Activated naive CD4-positive, alpha-beta T cell treated with anti-CD3 and anti-CD28 coated beads, Interleukin-2, amount 50 U/mL, for 24 hours (primary cell): Measurements from ENCODE around the gene ASIC1.
"Not testable (repeated sequence)": the region's sequence is repeated elsewhere in the genome, so short reads cannot be mapped to it uniquely, and the experiment has no call there.

Source experiments
- H3K27ac Mint-ChIP-seq: one replicate; pipeline ENCODE4 v1.8.0; 2021; ENCODE audit warnings: mild to moderate bottlenecking, mixed read lengths
- H3K27me3 Mint-ChIP-seq: one replicate; pipeline ENCODE4 v1.8.0; 2021; ENCODE audit warnings: mixed read lengths
- H3K36me3 Mint-ChIP-seq: one replicate; pipeline ENCODE4 v1.8.0; 2021; ENCODE audit warnings: mixed read lengths
- H3K4me1 Mint-ChIP-seq: one replicate; pipeline ENCODE4 v1.8.0; 2021; ENCODE audit warnings: mixed read lengths
- H3K4me3 Mint-ChIP-seq: one replicate; pipeline ENCODE4 v1.8.0; 2021; ENCODE audit warnings: mild to moderate bottlenecking, mixed read lengths
- H3K9me3 Mint-ChIP-seq: one replicate; pipeline ENCODE4 v1.8.0; 2021; ENCODE audit warnings: mixed read lengths

ASIC1 gene

GRCh38 chr12:50030449-50030848 is 26.9 kb upstream of the ASIC1 start:
- H3K9me3 Mint-ChIP-seq, H3K4me1 Mint-ChIP-seq, H3K4me3 Mint-ChIP-seq, H3K27ac Mint-ChIP-seq, H3K36me3 Mint-ChIP-seq: not testable (repeated sequence)
- H3K27me3 Mint-ChIP-seq, result peaks cover 12% of the 10 kb centered on the region

- H3K4me1 Mint-ChIP-seq, result peaks cover 3% of the 10 kb centered on the region
- no peaks in the 10 kb centered on the region for H3K9me3 Mint-ChIP-seq
- H3K27me3 Mint-ChIP-seq, result peaks cover 13% of the 10 kb centered on the region
- H3K4me3 Mint-ChIP-seq, result no peak overlapping the region
- no peak overlapping the region for H3K27ac Mint-ChIP-seq
- no peaks in the 10 kb centered on the region for H3K36me3 Mint-ChIP-seq
Observed at GRCh38 chr12:50032515-50032853, 24.9 kb upstream of the ASIC1 start.

GRCh38 chr12:50032854-50033581 is 24.4 kb upstream of the ASIC1 start:
- Mint-ChIP-seq H3K27me3 (peaks cover 13% of the 10 kb centered on the region), H3K4me3 (no peak overlapping the region), H3K9me3 (no peaks in the 10 kb centered on the region), H3K4me1 (peaks cover 3% of the 10 kb centered on the region), H3K36me3 (no peaks in the 10 kb centered on the region), H3K27ac (no peak overlapping the region)

- no peak overlapping the region for H3K27ac Mint-ChIP-seq
- no peaks in the 10 kb centered on the region for H3K9me3 Mint-ChIP-seq
- no peaks in the 10 kb centered on the region for H3K36me3 Mint-ChIP-seq
- H3K4me1 Mint-ChIP-seq, result peaks cover 4% of the 10 kb centered on the region
- no peak overlapping the region for H3K4me3 Mint-ChIP-seq
- H3K27me3 Mint-ChIP-seq, result peaks cover 3% of the 10 kb centered on the region
Observed at GRCh38 chr12:50038336-50038735, 19.1 kb upstream of the ASIC1 start.

GRCh38 chr12:50039151-50039835 is 18.1 kb upstream of the ASIC1 start:
- Mint-ChIP-seq H3K9me3 (no peaks in the 10 kb centered on the region), H3K36me3 (no peaks in the 10 kb centered on the region), H3K27ac (no peak overlapping the region), H3K27me3 (peaks cover 3% of the 10 kb centered on the region), H3K4me1 (peaks cover 4% of the 10 kb centered on the region), H3K4me3 (no peak overlapping the region)

GRCh38 chr12:50040657-50041056 is 16.7 kb upstream of the ASIC1 start:
- H3K27me3 Mint-ChIP-seq, result peaks cover 1% of the 10 kb centered on the region
- H3K4me1 Mint-ChIP-seq, result peaks cover 4% of the 10 kb centered on the region
- H3K9me3 Mint-ChIP-seq, result no peaks in the 10 kb centered on the region
- no peak overlapping the region for H3K4me3 Mint-ChIP-seq
- H3K36me3 Mint-ChIP-seq, result no peaks in the 10 kb centered on the region
- no peak overlapping the region for H3K27ac Mint-ChIP-seq

GRCh38 chr12:50041062-50041860 is 16.1 kb upstream of the ASIC1 start:
- Mint-ChIP-seq H3K9me3 (no peaks in the 10 kb centered on the region), H3K36me3 (no peaks in the 10 kb centered on the region), H3K27me3 (peaks cover under 1% of the 10 kb centered on the region), H3K4me3 (no peak overlapping the region), H3K27ac (no peak overlapping the region), H3K4me1 (peaks cover 4% of the 10 kb centered on the region)

- Mint-ChIP-seq H3K9me3 (no peaks in the 10 kb centered on the region), H3K27ac (no peak overlapping the region), H3K36me3 (no peaks in the 10 kb centered on the region), H3K4me3 (no peak overlapping the region), H3K27me3 (no peaks in the 10 kb centered on the region), H3K4me1 (peaks cover 4% of the 10 kb centered on the region)
Observed at GRCh38 chr12:50041962-50042361, 15.4 kb upstream of the ASIC1 start.

- no peaks in the 10 kb centered on the region for H3K36me3 Mint-ChIP-seq
- H3K4me1 Mint-ChIP-seq, result peaks cover 4% of the 10 kb centered on the region
- H3K9me3 Mint-ChIP-seq, result no peaks in the 10 kb centered on the region
- H3K4me3 Mint-ChIP-seq, result no peak overlapping the region
- H3K27me3 Mint-ChIP-seq, result no peaks in the 10 kb centered on the region
- no peak overlapping the region for H3K27ac Mint-ChIP-seq
Observed at GRCh38 chr12:50042693-50043092, 14.7 kb upstream of the ASIC1 start.

GRCh38 chr12:50043308-50043707 is 14.1 kb upstream of the ASIC1 start:
- peaks cover 4% of the 10 kb centered on the region for H3K4me1 Mint-ChIP-seq
- H3K27me3 Mint-ChIP-seq, result no peaks in the 10 kb centered on the region
- no peak overlapping the region for H3K27ac Mint-ChIP-seq
- H3K4me3 Mint-ChIP-seq, result no peak overlapping the region
- H3K36me3 Mint-ChIP-seq, result no peaks in the 10 kb centered on the region
- H3K9me3 Mint-ChIP-seq, result no peaks in the 10 kb centered on the region

GRCh38 chr12:50043854-50044253 is 13.5 kb upstream of the ASIC1 start:
- H3K4me1 Mint-ChIP-seq, result peaks cover 4% of the 10 kb centered on the region
- H3K27me3 Mint-ChIP-seq, result no peaks in the 10 kb centered on the region
- no peak overlapping the region for H3K4me3 Mint-ChIP-seq
- no peak overlapping the region for H3K27ac Mint-ChIP-seq
- H3K36me3 Mint-ChIP-seq, result no peaks in the 10 kb centered on the region
- H3K9me3 Mint-ChIP-seq, result no peaks in the 10 kb centered on the region

GRCh38 chr12:50047693-50048250 is 9.6 kb upstream of the ASIC1 start:
- no peaks in the 10 kb centered on the region for H3K9me3 Mint-ChIP-seq
- H3K4me1 Mint-ChIP-seq, result peaks cover under 1% of the 10 kb centered on the region
- peaks cover 19% of the 10 kb centered on the region for H3K27me3 Mint-ChIP-seq
- H3K4me3 Mint-ChIP-seq, result no peak overlapping the region
- no peak overlapping the region for H3K27ac Mint-ChIP-seq
- no peaks in the 10 kb centered on the region for H3K36me3 Mint-ChIP-seq

- no peaks in the 10 kb centered on the region for H3K36me3 Mint-ChIP-seq
- no peak overlapping the region for H3K4me3 Mint-ChIP-seq
- H3K27me3 Mint-ChIP-seq, result peaks cover 23% of the 10 kb centered on the region
- H3K9me3 Mint-ChIP-seq, result no peaks in the 10 kb centered on the region
- H3K27ac Mint-ChIP-seq, result no peak overlapping the region
- H3K4me1 Mint-ChIP-seq, result no peaks in the 10 kb centered on the region
Observed at GRCh38 chr12:50049254-50050118, 7.9 kb upstream of the ASIC1 start.

GRCh38 chr12:50050119-50050385 is 7.3 kb upstream of the ASIC1 start:
- H3K36me3 Mint-ChIP-seq, result no peaks in the 10 kb centered on the region
- no peaks in the 10 kb centered on the region for H3K4me1 Mint-ChIP-seq
- no peak overlapping the region for H3K4me3 Mint-ChIP-seq
- peaks cover 23% of the 10 kb centered on the region for H3K27me3 Mint-ChIP-seq
- no peaks in the 10 kb centered on the region for H3K9me3 Mint-ChIP-seq
- no peak overlapping the region for H3K27ac Mint-ChIP-seq

- Mint-ChIP-seq H3K9me3 (no peaks in the 10 kb centered on the region), H3K27me3 (peaks cover 23% of the 10 kb centered on the region), H3K36me3 (no peaks in the 10 kb centered on the region), H3K4me3 (no peak overlapping the region), H3K4me1 (peaks cover under 1% of the 10 kb centered on the region), H3K27ac (no peak overlapping the region)
Observed at GRCh38 chr12:50050410-50051098, 6.8 kb upstream of the ASIC1 start.
